Gastroesophageal sphincter (tissue), 3 donors: ENCODE results near the gene TAF6L.

Experiments used
- EP300 ChIP-seq: sonication (generic); formaldehyde crosslinking; IDR thresholded peaks from one replicate; pipeline ENCODE4 v1.6.1; 2017; ENCODE audit warnings: antibody characterized with exemption, mild to moderate bottlenecking
- TF ChIP-seq, protein P1 (sequence below), 4 experiments: fragments of 200-600 bp in 2 of 4; fragments of 450-650 bp in 2 of 4; sonication (generic) in 1 of 4; IDR thresholded peaks; one replicate each; pipeline ENCODE4 v1.5.1; 2017 to 2019; ENCODE audit warnings: antibody characterized with exemption in 4 of 4, mild to moderate bottlenecking in 2 of 4, moderate library complexity in 2 of 4

- TF ChIP-seq, protein P1, sequence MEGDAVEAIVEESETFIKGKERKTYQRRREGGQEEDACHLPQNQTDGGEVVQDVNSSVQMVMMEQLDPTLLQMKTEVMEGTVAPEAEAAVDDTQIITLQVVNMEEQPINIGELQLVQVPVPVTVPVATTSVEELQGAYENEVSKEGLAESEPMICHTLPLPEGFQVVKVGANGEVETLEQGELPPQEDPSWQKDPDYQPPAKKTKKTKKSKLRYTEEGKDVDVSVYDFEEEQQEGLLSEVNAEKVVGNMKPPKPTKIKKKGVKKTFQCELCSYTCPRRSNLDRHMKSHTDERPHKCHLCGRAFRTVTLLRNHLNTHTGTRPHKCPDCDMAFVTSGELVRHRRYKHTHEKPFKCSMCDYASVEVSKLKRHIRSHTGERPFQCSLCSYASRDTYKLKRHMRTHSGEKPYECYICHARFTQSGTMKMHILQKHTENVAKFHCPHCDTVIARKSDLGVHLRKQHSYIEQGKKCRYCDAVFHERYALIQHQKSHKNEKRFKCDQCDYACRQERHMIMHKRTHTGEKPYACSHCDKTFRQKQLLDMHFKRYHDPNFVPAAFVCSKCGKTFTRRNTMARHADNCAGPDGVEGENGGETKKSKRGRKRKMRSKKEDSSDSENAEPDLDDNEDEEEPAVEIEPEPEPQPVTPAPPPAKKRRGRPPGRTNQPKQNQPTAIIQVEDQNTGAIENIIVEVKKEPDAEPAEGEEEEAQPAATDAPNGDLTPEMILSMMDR (IDR thresholded peaks at IDR 0.05): no peak
- no peak for TF ChIP-seq EP300
Observed at GRCh38 chr11:62752177-62752785, 18.9 kb upstream of the TAF6L start.
